Right renal pelvis (tissue), 4 donors: ENCODE data around the gene IDH3G. TPM values are rescaled to one million over a fixed set of nuclear protein-coding genes. Genes with fewer than 3 reads are reported as not detected.
"Not testable (repeated sequence)": the region's sequence is repeated elsewhere in the genome, so short reads cannot be mapped to it uniquely, and the experiment has no call there.

Experiments used
- DNase-seq, 4 donors: peaks; one replicate each; pipeline ENCODE4 v3.0.0-alpha.2; 2013; ENCODE audit warnings: low read depth in 4 of 4, low spot score in 3 of 4, missing footprints in 1 of 4
- polyA plus RNA-seq, 4 donors: library from polyadenylated mRNA; unstranded; fragments of 120-200 nt; gene quantifications; one replicate each; pipeline ENCODE4 v1.2.1, GENCODE V29; 2013; ENCODE audit not compliant: insufficient read length in 4 of 4

The IDH3G gene
- polyA plus RNA-seq, result 10 to 100 TPM; 62.2 to 90.3 (median 72.7) TPM

DNA sequence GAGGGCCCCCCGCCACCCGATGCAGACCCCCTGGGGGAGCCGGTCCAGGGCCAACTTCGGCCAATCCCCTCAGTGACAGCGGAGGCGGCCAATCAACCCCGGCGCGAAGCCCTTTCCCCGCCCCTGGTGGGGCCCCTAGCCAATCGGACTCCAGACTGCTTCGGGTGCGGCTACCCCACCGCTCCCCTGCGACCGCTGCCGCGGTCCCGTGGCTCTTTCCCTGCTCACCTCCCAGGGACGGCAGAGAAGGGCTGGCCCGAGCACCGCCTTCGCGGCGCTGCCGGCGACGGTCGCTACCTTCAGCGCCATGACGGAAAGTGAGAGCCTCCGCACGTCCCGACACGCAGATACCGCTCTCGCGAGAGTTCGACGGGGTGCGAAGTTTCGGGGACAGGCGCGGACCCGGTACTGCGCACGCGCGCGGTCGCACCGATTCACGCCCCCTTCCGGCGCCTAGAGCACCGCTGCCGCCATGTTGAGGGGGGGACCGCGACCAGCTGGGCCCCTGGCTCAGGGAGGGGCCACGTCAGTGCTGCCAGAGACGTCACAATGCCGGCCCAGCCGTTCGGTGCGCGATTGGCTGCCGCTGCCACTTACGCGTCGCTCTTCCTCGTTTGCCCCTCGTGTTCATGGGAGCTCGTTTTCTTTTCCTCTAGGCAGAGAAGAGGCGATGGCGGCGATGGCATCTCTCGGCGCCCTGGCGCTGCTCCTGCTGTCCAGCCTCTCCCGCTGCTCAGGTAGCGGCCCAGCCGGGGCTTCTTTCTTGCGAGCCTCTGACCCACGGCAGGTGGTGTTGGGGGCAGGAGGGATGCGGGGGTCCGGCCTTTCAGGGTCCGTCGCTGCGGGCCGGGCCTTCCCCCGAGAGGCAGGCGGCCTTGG, at the start of gene IDH3G, which contains the start of gene SSR4:
IDH3G (minus strand) TSS at position 358 of the 879 bp plus-strand sequence; CDS start at position 309, 49 bp downstream.
SSR4 (plus strand) TSS at position 651 of the 879 bp plus-strand sequence; CDS start at position 671, 20 bp downstream.
- peak; percentile 81 to 89 (median 86) for DNase-seq

DNA sequence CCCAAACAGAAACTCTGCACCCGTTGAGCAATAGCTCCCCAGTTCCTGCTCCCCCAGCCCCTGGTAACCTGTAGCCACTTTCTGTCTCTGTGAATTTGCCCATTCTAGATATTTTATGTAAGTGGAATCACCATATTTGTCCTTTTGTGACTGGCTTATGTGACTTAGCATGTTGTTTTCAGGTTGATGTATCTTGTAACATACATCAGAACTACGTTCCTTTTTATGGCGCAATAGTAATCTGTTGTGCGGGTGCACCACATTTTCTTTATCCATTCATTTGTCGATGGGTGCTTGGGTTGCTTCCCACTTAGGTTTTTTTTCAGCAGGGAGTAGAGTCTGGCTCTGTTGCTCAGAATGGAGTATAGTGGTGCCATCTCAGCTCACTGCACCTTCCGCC, 42.7 kb upstream of the IDH3G start:
- no peak for DNase-seq

DNA sequence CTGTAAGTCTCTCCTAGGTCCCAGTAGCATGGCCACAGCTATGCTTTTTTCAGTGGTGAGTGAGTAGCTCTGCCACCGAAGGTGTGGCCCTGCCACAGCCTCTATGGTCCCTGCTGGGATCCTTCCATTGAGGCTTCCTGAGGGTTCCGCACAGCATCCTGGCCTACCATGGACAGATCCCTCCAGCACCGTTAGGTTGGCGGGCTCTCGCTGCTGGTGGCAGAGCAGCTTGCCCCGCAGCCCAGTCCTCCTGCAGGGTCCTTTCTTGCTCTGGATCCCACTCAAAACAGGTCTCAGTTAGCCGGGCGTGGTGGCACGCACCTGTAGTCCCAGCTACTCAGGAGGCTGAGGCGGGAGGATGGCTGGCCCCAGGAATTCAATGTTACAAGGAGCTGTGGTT, 38.6 kb upstream of the IDH3G start:
- no peak for DNase-seq

DNA sequence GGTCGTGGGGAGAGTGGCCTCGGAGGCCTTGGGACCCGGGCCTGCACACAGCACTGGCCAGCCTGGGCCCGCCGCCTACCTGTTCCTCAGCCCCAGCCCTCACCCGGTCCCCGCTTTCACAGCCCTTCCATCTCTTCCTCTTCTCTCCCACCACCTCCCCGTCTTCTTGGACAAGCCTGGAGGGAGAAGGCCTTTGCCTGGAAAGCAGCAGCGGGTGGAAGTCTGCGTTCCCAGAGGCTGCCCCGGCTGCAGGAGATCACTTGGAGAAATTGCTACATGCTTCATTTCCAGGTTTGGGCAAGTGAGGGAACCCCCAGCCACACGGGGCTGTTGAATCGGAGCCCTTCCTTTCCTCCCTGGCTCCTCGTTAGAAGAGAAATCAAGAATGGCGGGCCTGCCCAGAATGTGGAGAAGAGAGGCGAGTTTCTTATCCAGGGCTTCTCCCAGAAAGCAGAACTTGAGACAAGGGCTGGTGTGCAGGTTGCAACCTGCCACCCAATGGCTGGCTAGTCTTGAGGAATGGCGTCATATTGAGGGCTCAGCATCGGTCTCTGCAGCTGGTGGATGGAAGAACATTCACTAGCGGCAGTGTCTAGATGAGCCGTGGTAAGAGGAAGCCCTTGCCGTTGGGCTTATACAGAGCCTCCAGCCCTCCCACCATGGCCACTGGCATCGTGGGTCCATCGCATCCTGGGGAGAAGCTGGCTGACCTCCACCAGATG, 37.4 kb upstream of the IDH3G start:
- DNase-seq, result no peak

DNA sequence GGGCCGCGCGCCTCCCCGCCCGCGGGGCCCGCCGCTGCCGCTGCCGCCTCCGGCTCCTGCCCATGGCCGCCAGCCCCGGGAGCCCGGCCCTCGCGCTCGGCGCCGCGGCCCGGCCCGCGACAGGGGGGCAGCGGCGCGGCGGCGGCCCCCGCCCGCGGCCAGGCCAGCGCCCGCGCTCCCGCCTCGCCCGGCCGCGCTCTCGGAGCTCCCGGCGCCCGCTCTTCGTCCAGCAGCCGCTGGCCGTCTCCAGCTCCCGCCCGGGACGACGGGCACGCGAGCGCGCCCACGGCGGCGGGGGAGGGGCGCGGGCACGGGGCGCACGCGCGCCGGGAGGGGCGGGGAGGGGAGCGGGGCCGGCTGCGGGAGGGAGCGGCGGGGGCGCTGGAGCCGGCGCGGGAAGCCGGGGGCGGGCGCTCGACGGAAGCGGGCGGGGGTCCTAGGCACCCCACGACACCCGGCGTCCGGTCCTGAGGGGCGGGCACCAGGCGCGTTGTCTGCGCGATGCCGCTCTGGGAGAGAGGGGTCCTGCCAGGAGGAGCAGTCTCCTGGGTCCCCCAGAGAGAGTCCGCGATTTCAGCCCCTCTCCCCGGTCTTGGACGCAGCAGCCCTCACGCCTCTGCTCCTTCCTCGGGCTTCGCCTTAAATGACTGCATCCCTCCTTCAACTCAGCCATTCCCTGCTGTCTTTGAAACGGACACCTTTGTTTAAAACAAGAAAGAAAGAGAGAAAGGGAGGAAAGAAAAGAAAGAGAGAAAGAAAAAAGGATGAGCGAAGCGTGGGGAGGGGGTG, 36.7 kb upstream of the IDH3G start:
- no peak for DNase-seq

DNA sequence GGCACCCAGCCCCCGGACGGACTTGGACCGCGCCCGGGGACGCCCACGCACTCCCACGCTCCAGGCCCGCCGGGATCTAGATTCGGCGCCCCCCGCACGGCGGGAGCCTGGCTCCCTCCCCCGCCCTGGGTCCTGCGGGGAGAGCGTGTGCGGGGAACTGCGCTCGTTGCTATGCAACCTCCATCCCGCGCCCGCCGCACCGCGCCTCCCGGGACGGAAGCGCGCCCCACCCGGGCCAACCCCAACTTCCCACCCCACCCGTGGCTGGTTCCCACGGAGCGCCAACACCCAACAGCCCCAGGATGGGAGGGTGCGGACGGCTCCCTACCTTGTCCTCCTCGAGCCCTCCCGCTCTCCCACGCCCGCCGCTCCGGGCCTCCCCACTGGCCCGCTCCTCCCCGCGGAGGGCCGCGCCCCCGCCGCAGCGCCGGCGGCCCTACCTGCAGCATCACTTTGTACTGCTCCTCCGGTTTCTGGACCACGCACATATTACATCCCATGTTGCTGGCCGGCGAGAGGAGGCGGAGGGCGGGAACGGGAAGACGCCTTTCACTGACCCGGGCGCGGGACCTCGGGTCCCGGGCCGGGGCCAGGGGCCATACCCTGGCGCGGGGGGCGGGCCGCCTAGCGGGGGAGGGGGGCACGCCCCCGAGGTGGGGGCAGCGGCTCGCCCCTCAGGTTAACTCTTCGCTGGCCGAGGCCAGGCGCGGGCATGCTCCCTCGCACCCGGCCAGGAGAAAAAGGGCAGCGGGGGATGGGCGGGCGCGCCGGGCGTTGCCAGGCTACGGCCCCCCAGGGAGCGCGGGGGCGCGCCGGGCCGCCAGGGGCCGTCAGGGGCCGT, 35.8 kb upstream of the IDH3G start, which contains the start of gene PDZD4:
PDZD4 (minus strand) TSS at position 746 of the 841 bp plus-strand sequence; CDS start at position 500, 246 bp downstream.
- DNase-seq, result no peak

DNA sequence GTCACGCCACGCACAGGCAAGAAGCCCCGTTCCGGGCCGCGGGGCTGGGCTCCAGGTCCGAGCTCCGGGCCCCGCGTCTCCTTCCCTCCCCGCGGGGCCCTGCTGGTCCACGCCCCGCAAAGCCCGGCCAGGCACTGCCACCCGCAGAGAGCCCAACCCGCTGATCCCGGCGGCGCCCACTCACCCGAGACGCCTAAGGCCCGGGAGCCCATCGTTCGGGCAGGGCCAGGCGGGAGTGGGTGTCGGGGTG, 35.3 kb upstream of the IDH3G start:
- no peak for DNase-seq

DNA sequence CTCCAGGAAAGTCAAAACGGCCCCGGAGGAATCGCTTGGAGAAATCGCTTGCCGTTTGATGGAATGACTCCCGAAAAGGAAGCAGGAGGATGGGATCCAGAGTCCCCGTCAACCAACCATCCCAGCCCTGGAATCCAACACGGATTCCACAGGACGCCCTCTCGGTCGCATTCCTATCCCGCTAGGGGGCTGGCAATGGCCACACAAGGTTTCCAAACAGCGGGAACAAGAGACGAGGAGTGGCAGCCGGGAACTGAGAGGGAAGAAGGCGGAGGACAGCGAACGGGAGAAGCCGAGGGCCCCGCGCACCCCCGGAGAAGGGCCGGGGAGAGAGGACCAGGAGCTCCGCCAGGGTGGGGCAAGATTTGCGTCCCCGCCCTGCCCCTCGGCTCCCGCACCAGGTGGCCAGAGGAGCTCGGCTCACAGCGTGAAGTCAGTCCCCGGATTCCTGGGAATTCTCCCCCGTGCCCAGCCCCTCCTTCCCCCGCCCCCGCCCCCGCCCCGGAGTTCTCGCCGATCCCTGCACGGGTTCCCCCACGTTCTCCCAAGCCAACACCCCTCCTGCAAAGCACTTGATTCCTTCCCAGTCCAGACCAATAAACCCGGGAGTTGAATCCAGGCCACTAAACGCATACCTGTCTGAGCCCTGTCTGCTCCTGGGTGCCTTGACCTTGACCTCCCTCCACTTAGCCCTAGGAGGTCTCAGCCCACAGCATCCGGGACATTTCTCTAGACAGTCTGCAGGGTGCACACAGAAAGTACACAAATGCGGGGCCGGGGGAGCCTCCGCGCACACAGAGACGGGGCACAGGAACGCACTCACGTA, 34.8 kb upstream of the IDH3G start:
- DNase-seq, result no peak

DNA sequence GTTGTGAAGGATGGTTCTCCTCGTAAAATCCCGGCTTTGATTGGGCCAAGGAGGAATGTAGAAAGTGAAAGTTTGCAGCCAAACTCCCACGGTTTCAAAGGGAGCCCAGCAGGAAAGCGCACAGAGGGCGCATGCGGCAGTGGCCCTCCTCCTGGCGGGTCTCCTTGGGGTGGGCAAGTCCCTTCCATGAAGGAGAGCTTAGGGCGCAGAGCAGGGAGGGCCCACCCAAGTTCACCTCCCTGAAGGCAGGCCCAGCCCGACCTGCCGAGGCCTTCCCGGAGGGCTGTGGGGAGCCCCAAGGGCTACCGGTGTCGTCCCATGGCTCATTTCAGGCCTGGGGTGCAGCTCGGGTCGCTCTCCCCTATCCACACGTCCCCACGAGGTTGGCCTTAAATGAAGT, 34.1 kb upstream of the IDH3G start:
- DNase-seq, result no peak

DNA sequence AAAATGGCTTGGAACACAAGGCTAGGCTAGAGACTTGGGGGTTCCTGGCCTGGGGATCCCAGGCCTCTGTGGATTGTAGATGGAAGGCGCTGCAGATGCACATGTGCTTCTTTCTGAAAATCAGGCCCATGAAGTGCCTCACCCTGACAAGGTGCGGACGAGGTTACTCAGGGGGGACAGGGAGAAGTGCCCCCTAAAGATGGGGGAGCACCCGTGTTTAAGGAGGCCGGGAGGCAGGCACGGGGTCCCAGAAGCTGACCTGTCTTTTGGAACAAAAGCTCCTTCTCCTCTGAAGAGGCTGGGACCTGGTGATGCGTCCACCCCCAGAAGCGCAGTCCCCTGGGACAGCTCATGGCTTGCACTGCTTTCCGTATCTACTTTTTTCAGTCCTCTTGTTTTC, 33.7 kb upstream of the IDH3G start:
- no peak for DNase-seq

DNA sequence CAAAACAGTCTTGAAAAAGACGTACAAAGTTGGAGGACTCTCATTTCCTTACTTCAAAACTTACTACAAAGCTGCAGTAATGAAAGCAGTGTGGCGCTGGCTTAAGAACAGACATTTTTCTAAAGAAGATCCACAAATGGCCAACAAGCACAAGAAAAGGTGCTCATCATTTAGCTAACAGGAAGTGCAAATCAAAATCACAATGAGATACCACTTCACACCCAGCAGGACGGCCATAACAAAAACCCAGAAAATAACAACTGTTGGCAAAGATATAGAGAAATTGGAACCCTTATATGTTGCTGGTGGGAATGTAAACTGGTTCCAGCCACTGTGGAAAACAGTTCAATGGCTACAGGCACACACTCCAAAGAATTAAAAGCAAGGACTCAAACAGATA, 32.8 kb upstream of the IDH3G start:
- DNase-seq, result no peak

DNA sequence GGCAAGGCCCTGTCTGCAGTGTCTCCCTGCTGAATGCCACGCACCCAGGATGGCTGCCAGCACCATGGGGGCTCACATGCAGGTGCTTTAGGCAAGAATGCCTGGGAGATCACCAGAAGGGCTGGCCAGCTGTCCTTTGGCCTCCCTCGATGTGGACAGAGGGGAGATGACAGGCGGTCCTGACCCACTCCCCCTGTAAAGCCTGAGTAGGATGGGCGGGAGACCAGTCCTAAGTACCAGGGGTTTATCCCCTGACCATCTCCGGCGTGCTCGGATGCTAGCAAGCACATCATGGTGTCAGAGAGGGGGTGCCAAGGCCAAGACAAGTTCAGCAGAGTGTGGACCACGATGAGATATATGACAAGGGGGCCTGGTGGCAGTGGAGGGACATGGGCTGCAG, 30.9 kb upstream of the IDH3G start:
- DNase-seq, result no peak

DNA sequence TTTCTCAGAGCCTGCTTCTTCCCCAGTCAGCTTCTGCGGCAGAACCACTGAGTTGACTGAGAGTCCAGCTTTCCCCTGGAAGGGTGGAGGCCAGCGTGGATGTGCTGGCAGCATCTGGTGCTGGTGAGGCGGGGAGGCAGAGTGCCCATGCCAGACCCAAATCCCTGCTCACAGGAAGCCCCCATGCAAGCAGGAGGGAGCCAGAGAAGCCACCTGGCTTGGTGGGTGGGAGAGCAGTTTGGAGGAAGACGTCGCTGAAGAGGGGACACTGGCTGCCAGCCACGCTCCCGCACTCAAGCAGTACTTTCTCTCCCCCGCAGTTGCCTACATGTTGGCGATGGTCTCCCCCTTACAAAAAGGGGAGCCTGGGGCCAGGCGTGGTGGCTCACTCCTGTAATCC, 30.2 kb upstream of the IDH3G start:
- DNase-seq, result no peak

DNA sequence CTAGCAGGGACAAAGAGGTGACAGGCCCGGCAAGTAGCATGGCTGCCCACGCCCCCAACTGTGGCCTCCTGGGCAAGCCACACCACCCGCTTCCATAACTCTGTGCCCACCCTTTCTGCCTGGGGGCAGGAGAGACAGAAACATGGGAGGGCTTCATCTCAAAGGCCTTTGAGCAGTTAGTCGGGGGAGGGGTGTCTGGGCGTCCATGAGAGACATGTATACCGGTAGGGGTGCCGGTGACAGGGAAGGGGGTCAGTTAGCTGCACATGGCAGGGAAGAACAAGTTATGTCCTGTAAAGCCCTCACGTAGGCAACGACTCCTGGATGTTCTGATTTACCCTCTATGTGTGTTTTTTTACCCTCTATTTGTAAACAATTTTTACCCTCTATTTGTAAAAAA, 26.9 kb upstream of the IDH3G start:
- no peak for DNase-seq

DNA sequence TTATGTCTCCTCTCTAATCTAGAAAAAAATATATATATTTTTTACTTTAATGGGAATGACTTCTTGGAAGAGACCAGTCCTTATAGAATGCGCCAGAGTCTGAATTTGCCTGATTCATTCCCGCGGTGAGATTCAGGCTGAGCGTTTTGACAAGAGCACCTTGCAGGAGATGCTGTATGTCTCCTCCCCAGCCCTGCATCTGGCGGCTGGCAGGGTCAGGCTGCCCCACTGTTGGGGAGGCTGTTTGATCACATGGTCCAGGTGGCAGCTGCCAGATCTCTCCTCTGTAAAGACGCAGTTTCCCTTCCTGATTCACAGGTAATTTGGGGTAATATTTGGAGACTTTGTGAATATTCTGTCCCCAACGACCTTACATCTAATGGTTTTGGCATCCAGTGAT, 26.4 kb upstream of the IDH3G start:
- no peak for DNase-seq

DNA sequence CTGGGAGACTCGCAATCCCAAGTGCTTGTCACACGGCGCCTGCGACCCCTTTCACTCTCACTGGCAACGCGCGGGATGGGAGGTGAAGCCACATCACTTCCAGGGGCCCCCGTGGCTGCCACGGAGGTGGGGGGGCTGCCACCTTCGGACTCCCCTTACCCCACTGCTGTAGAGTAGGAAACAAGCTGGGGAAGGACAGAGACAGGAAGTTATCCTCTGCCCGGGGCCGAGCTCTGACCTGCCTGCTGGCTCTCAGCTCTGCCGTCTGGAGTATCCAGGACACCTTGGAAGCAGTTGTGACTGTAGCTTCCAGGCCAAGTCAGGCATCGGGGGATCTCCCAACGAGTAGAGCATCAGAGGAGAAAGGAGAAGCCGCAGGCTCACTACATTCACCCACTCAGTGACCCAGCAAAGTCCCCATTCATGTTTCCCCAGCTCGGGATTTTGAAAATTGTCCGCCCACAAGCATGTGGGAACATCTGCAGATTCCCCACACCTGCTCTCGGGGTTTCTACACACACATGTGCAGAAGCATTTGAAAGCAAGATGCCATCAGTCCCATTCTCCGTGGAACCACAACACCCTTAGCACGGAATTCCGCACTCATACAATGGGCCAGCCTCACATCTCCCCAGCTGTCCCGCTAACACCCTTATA, 25.3 kb upstream of the IDH3G start:
- no peak for DNase-seq

DNA sequence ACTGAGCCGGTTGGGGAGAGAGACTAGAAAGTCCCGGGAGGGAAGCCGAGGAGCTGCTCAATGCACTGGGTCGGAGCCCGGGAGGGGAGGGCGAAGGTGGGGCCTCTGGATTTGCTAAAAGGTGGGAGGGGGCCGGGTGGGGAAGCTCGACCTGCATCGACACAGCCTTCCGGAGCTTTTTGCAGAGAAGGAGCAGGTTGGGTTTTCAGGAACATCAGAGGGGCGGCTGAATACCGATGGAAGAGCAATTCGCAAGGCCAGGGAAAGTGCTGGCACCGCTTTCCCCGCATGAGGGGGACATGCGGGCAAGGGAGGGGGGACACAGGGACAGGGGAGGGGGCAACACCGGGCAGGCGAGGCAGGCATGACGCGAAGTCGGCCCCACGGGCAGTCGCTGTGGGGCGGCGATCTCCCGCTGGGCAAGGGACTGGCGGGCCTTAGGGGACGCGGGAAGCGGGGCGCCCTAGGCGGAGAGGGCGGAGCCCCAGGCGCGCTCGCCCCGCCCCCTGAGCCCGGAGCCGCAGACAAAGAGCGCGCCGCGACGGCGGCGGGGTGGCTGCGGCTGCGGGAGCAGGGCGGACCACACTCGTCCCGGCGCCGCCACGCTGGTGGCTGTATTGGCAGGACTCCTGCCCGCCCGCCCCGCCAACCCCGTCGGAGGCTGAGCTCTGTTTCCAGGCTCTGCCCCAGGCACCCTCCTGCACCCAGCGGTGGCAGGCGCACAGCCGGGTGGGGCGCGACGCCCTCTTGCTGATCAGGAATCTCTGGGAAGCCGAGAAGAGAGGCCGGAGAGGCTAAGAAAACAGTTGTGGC, 24.6 kb upstream of the IDH3G start:
- peak in 1 of 4 donors; percentile 32 for DNase-seq

DNA sequence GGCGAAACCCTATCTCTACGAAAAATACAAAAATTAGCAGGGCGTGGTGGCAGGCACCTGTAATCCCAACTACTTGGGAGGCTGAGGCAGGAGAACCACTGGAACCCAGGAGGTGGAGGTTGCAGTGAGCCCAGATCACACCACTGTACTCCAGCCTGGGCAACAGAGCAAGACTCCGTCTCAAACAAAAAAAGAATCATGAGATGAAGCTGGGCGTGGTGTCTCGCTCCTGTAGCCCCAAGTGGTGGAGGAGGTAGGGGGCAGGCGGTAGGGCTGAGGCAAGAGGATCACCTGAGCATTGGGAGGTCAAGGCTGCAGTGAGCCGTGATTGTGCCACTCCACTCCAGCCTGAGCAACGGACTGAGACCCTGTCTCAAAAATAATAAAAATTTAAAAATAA, 23.9 kb upstream of the IDH3G start:
- not testable (repeated sequence) for DNase-seq
